CD14-positive monocyte (primary cell): ENCODE measurements around the gene TVP23C. TPM values are rescaled to one million over a fixed set of nuclear protein-coding genes. Genes with fewer than 3 reads are reported as not detected.

Source experiments
- DNase-seq, 3 donors: peaks; one replicate each; pipeline ENCODE4 v3.0.0-alpha.2; 2011 to 2022
- H2AFZ ChIP-seq: 2 replicates; pipeline ENCODE4 v1.6.0; 2012; ENCODE audit warnings: mild to moderate bottlenecking, low read depth, low read length, inconsistent platforms; ENCODE audit not compliant: insufficient read depth, poor library complexity, severe bottlenecking
- H3K27ac ChIP-seq, 2 donors: 1 replicate in 1 of 2; 2 replicates in 1 of 2; pipeline ENCODE4 v1.5.1; 2012 to 2013; ENCODE audit warnings: low read length in 2 of 2, control low read depth in 1 of 2, inconsistent platforms in 1 of 2, low read depth in 1 of 2, mild to moderate bottlenecking in 1 of 2
- H3K27me3 ChIP-seq, 2 donors: one replicate each; pipeline versions ENCODE4 v1.6.0 to v1.6.1; 2011 to 2013; ENCODE audit warnings: low read length in 2 of 2; ENCODE audit not compliant: control insufficient read depth in 2 of 2, insufficient read depth in 2 of 2
- H3K36me3 ChIP-seq, 2 donors: replicated peaks in 1 of 2; 1 replicate in 1 of 2; 2 replicates in 1 of 2; pipeline versions ENCODE4 v1.5.1 to v1.6.1; 2012 to 2013; ENCODE audit warnings: low read length in 2 of 2, control low read depth in 1 of 2, inconsistent platforms in 1 of 2, mild to moderate bottlenecking in 1 of 2; ENCODE audit not compliant: insufficient read depth in 2 of 2, control insufficient read depth in 1 of 2
- H3K4me1 ChIP-seq, 2 donors: 1 replicate in 1 of 2; 2 replicates in 1 of 2; pipeline versions ENCODE4 v1.5.1 to v1.6.1; 2012 to 2013; ENCODE audit warnings: low read length in 2 of 2, control low read depth in 1 of 2, inconsistent platforms in 1 of 2, mild to moderate bottlenecking in 1 of 2, moderate library complexity in 1 of 2; ENCODE audit not compliant: insufficient read depth in 2 of 2, control insufficient read depth in 1 of 2
- H3K4me2 ChIP-seq: replicated peaks from 2 replicates; pipeline ENCODE3; 2012; ENCODE audit warnings: low read length, moderate library complexity, mild to moderate bottlenecking; ENCODE audit not compliant: poor library complexity, severe bottlenecking; ENCODE audit errors: extremely low read depth
- H3K4me3 ChIP-seq, 3 experiments: fragments of 200-600 bp in 1 of 3; sonication (generic) in 1 of 3; replicated peaks in 1 of 3; 1 replicate in 2 of 3; 2 replicates in 1 of 3; pipeline ENCODE4 v1.5.1; 2011 to 2013; ENCODE audit warnings: low read length in 3 of 3, mild to moderate bottlenecking in 3 of 3, control low read depth in 2 of 3, low read depth in 2 of 3, inconsistent platforms in 1 of 3, moderate library complexity in 1 of 3
- H3K79me2 ChIP-seq: 2 replicates; pipeline ENCODE4 v1.6.0; 2012; ENCODE audit warnings: mild to moderate bottlenecking, control low read depth, inconsistent platforms, low read length, moderate library complexity; ENCODE audit not compliant: insufficient read depth
- H3K9ac ChIP-seq: 2 replicates; pipeline ENCODE4 v1.6.0; 2017; ENCODE audit warnings: low read length, mild to moderate bottlenecking; ENCODE audit not compliant: insufficient read depth, poor library complexity, severe bottlenecking
- H3K9me3 ChIP-seq, 2 donors: replicated peaks in 1 of 2; 1 replicate in 1 of 2; 2 replicates in 1 of 2; pipeline versions ENCODE4 v1.5.1 to v1.6.1; 2012 to 2013; ENCODE audit warnings: low read length in 2 of 2, control low read depth in 1 of 2; ENCODE audit not compliant: control insufficient read depth in 1 of 2, insufficient read depth in 1 of 2
- H4K20me1 ChIP-seq: 2 replicates; pipeline ENCODE4 v1.6.0; 2012; ENCODE audit warnings: mild to moderate bottlenecking, low read length, control low read depth, moderate library complexity; ENCODE audit not compliant: insufficient read depth
- H3K27ac Mint-ChIP-seq, 7 donors: one replicate each; pipeline ENCODE4 v1.8.0; 2020; ENCODE audit warnings: mild to moderate bottlenecking in 7 of 7, mixed read lengths in 7 of 7, moderate library complexity in 6 of 7, inconsistent platforms in 2 of 7
- H3K27me3 Mint-ChIP-seq, 3 donors: one replicate each; pipeline ENCODE4 v1.8.0; 2021 to 2022; ENCODE audit warnings: low read depth in 3 of 3, mild to moderate bottlenecking in 3 of 3, mixed read lengths in 3 of 3, moderate library complexity in 3 of 3, inconsistent platforms in 1 of 3
- H3K36me3 Mint-ChIP-seq, 2 donors: one replicate each; pipeline ENCODE4 v1.8.0; 2020; ENCODE audit warnings: mixed read lengths in 2 of 2, inconsistent platforms in 1 of 2, mild to moderate bottlenecking in 1 of 2
- H3K4me1 Mint-ChIP-seq: one replicate; pipeline ENCODE4 v1.8.0; 2020; ENCODE audit warnings: mild to moderate bottlenecking, mixed read lengths
- H3K4me3 Mint-ChIP-seq, 2 donors: one replicate each; pipeline ENCODE4 v1.8.0; 2020; ENCODE audit warnings: mild to moderate bottlenecking in 2 of 2, mixed read lengths in 2 of 2, moderate library complexity in 1 of 2
- H3K9me3 Mint-ChIP-seq, 7 donors: one replicate each; pipeline ENCODE4 v1.8.0; 2020 to 2022; ENCODE audit warnings: mixed read lengths in 7 of 7, mild to moderate bottlenecking in 6 of 7, moderate library complexity in 6 of 7, inconsistent platforms in 2 of 7
- WGBS: methylation state at CpG from one replicate; pipeline ENCODE4 v1.1.5; 2013; ENCODE audit warnings: missing lambda C conversion rate; ENCODE audit not compliant: insufficient coverage; 5-methylcytosine and 5-hydroxymethylcytosine counted together
- intact Hi-C, 2 donors: fragments of 100-400 bp; cut with micrococcal nuclease; formaldehyde crosslinking; loops; one replicate each; pipeline versions ENCODE4 v1.15.0 to v1.15.1; 2023
- polyA plus RNA-seq, 3 donors: library from polyadenylated mRNA; depleted of rRNA in 1 of 3; unstranded in 2 of 3; stranded (reverse) in 1 of 3; fragments of 300-500 nt in 2 of 3; fragments of >200 nt in 1 of 3; fragmentation: Illumina TruSeq in 2 of 3; gene quantifications; 1 replicate in 2 of 3; 2 replicates in 1 of 3; pipeline ENCODE4 v1.2.3, GENCODE V29; 2012 to 2021
- TF ChIP-seq, protein P1 (sequence below): fragments of 200-600 bp; IDR thresholded peaks from one replicate; pipeline ENCODE4 v1.8.0; 2022; ENCODE audit warnings: antibody characterized with exemption, mild to moderate bottlenecking

The TVP23C gene
- polyA plus RNA-seq, 3 donors: 0.88 to 3.3 (median 1.4) TPM

DNA sequence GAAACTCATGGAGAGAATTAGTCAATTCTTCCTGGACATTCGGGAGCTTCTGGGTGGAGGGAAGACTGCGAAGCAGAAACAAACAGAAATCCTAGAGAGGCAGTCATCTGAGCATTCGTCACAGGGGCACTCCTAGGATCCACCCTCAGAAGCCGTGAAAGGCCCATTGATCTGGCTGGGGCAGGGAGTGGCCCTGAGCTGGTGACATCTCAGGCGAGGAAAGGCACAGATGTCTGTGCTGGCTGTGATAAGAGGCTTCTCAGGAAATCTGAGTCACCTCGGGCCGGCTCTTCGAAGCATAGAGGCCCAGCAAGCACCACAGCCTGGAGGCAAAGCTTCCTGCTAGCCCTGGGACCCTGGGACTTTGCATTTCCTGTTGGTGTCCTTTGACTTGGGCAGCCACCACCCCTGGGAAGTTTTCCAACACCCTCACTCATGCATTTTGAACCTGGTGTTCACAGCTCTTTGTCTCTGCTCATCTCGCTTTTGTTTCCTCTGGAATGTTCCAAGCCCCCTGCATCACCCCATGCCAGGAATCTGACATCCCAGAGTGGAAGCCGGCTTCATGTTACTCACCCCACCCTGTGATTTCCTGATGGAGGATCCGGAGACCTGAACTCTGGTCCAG, 72.5 kb downstream of the TVP23C start:
- no peak for DNase-seq
- Histone ChIP-seq H3K4me2 (no peak overlapping the region), H3K79me2 (no peaks in the 10 kb centered on the region), H3K4me3 (no peak overlapping the region), H2AFZ (no peak overlapping the region), H4K20me1 (no peaks in the 10 kb centered on the region), H3K9ac (no peak overlapping the region), H3K9me3 (peaks cover 0 to 5% of the 10 kb centered on the region in 2 donors), H3K27ac (no peak overlapping the region), H3K27me3 (no peaks in the 10 kb centered on the region), H3K4me1 (no peaks in the 10 kb centered on the region), H3K36me3 (no peaks in the 10 kb centered on the region)
- peaks cover 0 to 3% (median 1%) of the 10 kb centered on the region in 3 donors for H3K27me3 Mint-ChIP-seq
- no peak overlapping the region for H3K27ac Mint-ChIP-seq
- peaks cover 0 to 6% (median 2%) of the 10 kb centered on the region in 7 donors for H3K9me3 Mint-ChIP-seq
- no peak overlapping the region for H3K4me3 Mint-ChIP-seq
- intact Hi-C loops: no loop called here
- TF ChIP-seq, protein P1, sequence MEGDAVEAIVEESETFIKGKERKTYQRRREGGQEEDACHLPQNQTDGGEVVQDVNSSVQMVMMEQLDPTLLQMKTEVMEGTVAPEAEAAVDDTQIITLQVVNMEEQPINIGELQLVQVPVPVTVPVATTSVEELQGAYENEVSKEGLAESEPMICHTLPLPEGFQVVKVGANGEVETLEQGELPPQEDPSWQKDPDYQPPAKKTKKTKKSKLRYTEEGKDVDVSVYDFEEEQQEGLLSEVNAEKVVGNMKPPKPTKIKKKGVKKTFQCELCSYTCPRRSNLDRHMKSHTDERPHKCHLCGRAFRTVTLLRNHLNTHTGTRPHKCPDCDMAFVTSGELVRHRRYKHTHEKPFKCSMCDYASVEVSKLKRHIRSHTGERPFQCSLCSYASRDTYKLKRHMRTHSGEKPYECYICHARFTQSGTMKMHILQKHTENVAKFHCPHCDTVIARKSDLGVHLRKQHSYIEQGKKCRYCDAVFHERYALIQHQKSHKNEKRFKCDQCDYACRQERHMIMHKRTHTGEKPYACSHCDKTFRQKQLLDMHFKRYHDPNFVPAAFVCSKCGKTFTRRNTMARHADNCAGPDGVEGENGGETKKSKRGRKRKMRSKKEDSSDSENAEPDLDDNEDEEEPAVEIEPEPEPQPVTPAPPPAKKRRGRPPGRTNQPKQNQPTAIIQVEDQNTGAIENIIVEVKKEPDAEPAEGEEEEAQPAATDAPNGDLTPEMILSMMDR: no peak
- H3K36me3 Mint-ChIP-seq: peaks cover 1 to 3% of the 10 kb centered on the region in 2 donors
- peaks cover 8% of the 10 kb centered on the region for H3K4me1 Mint-ChIP-seq
- 14% methylated on average over 9 of the region's 11 CpGs for WGBS

DNA sequence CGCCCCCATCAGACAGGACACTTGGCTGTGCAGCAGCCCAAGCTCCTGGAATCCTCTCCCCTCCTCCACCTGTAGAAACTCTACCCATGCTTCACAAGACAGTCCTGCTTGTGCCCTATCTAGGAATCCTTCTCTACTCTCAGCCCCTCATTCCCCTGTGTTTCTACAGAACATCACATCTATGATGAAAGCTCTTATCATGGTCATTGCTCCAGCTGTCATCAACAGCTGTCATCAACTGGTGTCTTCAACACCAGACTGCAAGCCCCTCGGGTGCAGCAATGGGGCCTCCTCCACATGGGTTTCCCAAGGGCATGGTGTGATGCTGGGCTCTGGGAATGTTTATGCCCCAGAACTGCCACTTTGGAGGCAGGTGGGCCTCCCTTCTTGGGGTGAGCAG, 74.7 kb downstream of the TVP23C start:
- intact Hi-C loops: no loop called here
- no peaks in the 10 kb centered on the region for H3K79me2 ChIP-seq
- Mint-ChIP-seq H3K4me1 (peaks cover 8% of the 10 kb centered on the region), H3K27me3 (peaks cover 0 to 3% (median 1%) of the 10 kb centered on the region in 3 donors), H3K27ac (no peak overlapping the region), H3K36me3 (peaks cover 0 to 3% of the 10 kb centered on the region in 2 donors), H3K4me3 (no peak overlapping the region), H3K9me3 (peaks cover 0 to 6% (median 2%) of the 10 kb centered on the region in 7 donors)
- H3K36me3 ChIP-seq: no peaks in the 10 kb centered on the region
- H3K9ac ChIP-seq: no peak overlapping the region
- H3K27me3 ChIP-seq: no peaks in the 10 kb centered on the region
- H3K27ac ChIP-seq: no peak overlapping the region
- H3K9me3 ChIP-seq: peaks cover 0 to 5% of the 10 kb centered on the region in 2 donors
- H2AFZ ChIP-seq: no peak overlapping the region
- TF ChIP-seq, protein P1: no peak
- no peaks in the 10 kb centered on the region for H3K4me1 ChIP-seq
- H3K4me2 ChIP-seq: no peak overlapping the region
- H3K4me3 ChIP-seq: no peak overlapping the region
- DNase-seq: no peak
- no peaks in the 10 kb centered on the region for H4K20me1 ChIP-seq
- 88% methylated on average over 1 of the region's 2 CpGs for WGBS
